GM19238 (cell line): ENCODE data around the gene NT5C3B.

Experiments used
- DNase-seq: peaks from one replicate; pipeline ENCODE4 v3.0.0; 2011; ENCODE audit warnings: low spot score; ENCODE audit not compliant: insufficient read length

NT5C3B gene

DNA sequence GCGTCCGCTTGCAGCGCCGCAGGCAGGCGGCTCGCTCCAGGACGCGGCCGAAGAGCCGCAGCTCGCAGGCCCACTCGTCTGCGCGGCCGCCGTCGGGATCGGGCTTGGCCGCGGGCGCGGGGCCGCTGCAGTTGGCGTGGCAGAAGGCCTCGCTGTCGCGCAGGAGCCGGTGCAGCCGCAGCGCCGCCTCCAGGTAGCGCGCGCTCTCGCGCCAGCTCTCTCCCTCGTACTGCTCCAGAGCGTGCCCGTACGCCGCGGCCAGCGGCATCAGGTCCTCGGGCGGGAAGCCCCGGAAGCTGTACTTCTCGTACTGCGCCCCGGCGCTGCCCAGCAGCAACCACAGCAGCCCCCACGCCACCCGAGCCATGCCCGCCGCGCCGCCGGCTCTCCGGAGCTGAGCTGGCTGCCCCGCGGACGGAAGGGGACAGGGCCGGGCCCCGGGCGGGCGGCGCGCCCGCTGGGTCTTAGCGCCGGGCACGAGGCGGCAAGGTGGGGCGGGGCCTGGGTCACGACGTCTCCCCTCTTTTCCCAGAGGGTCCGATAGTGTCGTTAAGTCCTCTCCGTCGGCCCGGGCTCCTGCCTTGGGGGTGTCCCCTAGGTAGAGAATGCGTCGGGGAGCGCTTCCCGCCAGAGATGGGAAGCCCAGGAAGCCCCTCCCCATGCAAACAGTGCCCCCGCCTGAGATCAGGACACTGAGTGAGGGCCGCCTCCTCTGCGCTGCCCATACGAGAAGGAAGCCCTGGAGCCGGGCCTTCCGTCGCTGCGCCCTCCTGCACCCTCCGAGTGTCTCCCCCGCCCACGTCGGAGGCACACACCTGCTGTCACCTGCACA is 24.3 kb downstream of the NT5C3B start, which contains the start of gene P3H4:
TSS of gene P3H4 (minus strand) at position 401 of the 832 bp plus-strand sequence. CDS start at position 367, 34 bp downstream.
- DNase-seq: peak; percentile 77

DNA sequence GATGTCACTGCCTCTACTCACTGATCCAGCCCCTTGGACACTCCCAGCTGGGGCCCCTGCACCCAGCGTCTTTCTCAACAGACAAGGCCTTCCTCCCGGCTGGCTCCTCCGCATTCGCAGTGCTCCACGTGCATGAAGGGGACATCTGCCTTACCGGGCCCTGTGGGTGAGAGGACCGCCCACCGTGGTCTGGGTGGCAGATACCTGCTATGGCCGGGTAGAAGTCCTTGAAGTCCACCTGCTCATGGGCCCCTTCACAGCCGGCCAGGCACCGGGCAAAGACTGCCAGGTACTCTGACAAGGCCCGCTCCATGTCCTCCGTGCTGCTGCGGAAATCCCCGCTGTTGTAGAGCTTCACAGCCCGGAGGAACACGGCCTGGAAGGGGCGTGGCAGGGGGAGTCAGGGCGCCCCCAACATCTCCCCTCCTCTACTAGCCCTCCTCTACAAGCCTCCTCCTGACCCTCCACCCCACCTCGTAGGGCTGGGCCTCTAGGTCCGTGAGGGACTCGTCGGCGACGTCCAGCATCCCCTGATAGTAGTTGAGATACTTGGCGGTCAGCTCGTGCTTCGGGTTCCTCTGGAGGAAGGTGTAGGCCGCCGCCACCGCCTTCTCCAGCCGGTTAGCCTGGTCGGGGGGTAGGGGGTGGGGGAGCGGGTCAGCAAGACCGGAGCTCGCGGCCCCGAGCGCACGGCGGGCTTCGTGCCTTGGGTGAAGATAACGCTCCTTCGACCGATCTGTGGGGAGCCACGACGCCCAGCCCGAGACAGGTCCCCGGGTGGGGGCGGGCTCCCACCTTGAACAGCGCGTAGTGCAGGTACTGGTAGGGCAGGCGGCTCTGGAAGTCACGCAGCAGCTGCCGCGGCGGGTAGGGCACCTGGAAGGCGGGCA is 25.1 kb downstream of the NT5C3B start:
- no peak for DNase-seq

DNA sequence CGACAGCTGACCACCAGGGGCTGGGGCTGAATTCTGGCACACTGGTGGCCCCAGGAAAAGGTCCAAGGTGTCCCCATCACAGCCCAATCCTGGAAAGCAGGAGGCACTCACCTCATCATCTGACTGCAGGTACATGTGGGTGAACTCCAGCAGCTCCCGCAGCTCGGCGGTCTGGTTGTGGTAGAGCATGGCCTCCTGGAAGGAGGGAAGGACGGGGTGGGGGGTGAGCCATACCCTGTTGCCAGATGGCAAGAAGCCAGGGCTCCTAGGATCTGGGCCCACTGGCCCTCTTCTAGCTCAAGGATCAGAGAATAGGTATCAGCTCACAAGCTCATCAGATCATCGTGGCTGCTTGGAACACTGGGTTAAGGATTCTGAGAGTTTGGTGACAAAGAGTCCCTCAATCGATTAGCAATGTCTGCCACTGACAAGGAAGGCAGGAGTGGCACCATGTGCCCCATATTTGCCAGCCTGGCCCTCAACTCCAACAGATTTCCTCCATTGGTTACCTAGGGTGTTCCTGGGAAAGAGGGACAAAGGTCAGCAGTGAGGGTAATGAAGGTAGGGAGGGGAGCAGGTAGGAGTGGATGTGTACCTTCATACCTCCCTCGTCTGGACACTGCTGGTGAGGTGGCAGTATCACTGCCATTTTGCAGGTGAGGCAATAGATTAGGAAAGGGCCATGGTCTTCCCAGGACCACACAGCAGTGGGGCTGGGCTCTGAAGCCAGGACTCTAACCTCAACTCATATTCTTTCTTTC is 29.2 kb downstream of the NT5C3B start:
- no peak for DNase-seq

DNA sequence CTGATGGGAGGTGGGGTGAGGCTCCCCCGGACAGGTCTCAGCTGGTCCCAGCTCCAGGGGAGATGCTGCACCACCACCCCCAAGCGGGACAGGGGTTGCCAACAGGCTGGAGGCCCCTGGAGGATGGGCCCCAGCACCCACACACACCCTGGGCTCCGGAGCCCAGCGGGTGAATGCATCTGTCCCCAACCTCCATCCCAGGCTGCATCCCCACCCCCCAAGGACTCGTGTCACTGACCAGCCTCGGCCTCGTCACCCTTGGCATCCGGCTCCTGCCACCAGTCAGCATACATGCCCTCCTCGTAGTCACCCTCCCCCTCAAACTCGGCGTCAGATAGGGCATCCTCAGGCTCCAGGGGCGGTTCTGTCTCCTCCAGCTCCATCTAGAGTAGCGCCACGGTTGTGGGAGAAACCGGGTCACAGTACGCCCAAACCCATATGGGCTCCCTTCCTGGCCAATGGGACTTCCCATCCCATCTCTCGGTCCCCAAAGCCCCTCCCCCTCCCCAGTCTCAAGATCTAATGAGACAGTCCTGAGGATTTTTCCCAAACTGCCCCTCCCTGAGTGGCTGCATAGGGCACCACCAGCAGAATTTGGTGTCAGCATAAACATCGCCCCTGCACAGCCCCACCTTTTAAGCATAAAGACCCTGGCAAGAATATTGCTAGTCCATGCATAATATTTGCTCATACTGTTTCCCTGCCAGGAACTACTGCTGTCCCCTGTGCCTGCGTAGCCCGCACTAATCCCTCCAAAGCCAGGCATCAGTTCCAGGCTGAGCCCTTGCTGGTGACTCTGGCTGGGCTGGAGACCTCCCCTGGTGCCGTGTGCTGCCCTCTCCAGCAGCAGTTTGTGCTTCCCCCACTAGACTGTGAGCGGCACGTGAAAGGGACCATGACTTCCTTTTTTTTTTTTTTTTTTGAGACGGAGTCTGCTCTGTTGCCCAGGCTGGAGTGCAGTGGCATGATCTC is 32.7 kb downstream of the NT5C3B start:
- no peak for DNase-seq

DNA sequence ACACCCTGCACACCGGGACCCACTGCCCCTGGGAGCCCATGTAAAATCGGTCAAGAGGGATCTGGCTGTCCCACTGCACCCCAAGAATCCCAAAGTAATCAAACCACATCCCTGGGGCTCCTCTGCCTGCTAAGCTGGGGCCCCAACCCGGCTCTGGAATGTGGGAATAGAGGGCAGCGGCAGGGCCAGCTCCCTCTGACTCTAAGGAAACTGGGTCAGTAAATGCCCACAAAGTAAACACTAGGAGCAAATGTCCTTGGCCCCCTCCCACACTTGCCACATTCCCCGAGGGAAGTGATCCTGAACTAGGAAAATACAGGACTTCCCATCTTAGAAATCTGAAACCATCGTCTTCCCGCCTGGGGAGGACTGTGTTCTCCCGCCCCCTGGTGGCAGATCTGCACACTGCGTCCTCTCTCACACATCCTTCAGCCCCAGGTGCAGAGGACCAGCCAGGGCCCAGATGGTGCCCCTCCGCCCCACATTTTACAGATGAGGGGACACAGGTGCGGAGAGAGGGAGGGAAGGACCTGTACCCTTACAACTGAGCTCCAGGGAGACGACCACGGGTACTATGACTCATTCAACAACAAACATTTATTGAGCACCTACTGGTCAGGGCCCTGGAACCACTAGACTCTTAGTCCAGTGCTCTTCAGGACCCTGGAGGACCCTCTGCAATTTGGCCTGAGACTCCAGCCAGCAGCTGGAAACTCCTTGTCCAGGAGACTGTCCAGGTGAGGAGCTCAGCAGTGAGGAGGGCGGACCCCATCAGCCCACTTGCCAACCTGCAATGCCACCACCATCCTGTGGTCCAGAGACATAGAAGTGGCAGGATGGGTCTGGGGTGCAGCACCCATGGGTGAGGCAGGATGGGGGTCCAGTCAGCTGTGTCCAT is 34.4 kb downstream of the NT5C3B start:
- peak; percentile 75 for DNase-seq

DNA sequence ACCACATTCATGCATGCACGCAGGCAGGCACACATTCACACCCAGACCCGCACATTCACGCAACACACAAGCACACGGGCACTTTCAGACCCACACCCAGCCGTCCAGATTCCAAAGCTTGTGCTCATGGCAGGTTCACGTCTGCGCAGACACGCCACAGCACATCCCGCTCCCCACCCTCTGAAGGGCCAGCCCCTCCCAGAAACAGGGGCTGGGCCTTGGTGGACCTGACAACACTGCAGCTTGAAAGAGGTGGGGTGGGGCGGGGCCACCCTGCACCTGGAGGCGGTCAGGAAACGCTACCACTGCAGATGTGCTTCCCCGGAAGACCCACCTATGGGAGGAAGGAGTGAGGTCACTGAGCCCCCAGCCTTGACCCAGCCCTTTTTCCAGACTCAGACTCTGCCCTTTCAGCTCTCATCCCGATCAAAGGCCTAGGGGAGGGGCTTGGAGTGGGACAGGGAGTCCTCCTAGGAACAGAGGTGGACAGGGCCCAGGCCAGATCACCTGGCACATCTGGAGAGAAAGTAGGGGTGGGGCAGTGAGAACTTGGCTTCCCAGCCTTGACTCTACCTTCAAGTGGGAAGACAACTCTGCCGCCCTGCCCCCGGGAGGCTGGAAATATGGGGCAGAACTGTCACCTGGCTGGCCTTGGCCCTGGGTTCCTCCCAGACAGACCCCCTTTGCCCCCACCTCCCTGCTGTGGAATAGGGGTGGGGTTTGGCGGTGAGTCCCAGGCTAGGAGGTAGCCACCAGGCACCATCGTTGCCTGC is 35.2 kb downstream of the NT5C3B start:
- DNase-seq: no peak

DNA sequence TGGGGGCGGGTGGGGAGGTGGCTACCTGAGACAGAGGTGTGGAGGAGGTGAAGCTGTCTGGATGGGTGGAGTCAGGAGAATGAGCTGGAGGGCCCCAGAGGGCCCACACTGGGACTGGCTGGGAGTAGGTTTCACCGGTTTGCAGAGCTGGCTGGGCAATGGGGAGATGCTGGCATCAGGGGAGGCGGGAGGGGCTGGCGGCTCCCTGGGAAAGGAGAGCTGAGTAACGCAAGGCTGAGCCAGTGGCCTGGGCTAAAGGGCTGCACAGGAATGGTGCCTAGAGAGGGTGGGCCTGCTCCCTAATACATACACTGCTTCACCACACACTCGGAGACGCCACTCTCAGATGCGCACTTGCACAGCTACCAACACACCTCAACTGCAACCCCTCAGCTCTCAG is 36.7 kb downstream of the NT5C3B start:
- no peak for DNase-seq

DNA sequence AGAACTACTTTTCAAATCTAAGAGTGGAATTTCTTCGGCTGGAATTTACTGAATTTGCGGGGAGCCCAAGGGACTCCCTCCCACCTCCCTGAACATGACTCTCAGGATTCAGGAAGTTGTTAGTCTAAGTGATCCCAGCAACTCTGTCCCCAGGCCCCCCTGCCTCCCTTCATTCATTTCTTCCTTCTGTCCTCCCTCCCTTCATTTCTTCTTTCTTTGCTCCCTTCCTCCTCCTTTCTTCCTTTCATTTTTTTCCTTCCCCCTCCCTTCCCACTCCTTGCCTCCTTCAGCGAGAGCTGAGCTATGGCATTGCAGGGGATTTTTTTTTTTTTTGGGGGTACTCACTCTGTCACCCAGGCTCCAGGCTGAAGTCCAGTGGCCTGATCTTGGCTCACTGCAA is 38.7 kb downstream of the NT5C3B start:
- DNase-seq: no peak

DNA sequence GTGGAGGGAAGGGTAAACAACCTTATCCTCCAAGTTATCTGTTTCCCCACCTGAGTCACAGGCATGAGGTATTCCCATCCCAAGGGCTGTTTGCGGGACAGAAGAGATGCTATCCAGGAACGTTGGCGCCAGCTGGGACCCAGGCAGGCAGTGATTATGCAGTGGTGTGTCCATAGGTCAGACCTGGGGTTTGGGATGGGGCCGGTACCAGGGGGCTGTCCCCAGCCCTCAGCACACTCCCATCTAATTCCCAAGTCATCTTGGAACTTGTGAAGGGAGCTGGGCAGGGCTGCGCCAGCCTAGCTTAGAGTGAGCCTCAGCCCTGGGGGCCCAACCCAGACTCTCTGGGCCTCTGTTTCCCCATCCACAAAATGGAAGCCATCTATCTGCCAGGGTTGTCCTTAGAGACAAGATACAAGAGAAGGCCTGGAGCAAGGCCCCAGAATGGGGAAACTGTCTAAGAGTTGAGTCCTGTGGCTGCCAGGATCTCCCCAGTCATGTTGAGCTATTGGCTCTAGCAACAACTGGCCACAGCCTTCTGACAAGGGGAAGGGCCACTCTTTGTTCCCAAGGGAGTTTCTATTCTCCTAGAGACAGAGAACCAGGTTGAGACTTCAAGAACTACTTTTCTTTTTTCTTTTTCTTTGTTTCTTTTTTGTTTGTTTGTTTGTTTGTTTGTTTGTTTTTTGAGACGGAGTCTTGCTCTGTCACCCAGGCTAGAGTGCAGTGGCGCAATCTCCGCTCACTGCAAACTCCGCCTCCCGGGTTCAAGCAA is 39.7 kb downstream of the NT5C3B start:
- DNase-seq: no peak

DNA sequence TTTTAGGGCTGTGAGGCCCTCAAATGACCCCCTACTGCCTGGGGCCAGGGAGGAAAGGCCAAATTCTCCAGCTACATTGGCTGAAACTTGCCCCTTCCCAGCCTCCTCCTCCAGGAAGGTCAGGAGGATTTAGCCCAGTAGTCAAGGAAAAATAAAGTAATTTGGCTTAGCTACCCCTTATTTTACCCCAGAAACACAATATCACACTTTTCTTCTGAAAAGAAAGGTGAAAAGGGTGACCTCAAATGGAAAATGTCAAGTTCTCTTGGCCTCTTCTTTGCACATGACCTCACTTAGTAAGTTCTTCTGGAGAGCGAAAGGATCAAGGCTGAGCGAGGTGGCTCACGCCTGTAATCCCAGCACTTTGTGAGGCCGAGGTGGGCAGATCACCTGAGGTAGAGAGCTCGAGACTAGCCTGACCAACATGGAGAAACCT is 41.5 kb downstream of the NT5C3B start:
- no peak for DNase-seq

DNA sequence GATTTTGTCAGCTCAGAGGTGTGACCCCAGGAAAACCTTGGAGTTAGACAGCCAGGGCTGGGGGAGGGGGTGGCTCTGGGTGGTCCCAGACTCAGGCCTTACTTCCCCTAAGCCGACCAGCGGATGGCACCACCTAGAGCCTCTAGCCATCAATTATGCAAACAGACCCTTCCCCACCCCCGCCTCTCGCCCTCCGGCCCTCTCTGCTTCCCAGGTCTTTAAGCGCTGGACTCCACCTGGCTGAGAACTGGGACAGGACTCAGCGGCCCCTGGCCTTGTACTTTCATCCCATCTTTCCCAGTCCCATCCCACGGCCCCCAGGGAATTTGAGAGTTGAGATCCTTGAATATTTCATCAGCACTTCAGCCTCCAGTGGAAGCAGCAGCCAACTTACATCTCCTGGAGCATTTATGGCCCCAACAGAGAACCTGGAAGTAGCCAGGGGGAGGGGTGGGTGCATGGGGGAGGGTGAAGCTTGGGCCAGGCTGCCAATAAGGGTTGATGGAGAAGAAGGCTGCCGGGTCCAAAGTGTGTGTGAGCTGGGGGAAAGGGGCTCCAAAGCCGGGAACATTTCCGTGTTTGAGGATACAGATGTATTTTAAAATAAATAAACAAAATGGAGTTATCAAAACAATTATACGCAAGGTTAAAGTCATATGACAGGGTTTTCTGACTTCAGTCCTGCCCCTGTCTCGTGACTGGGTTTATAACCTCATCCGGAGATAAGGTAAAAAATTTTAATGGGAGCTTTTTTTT is 42.1 kb downstream of the NT5C3B start:
- DNase-seq: no peak

DNA sequence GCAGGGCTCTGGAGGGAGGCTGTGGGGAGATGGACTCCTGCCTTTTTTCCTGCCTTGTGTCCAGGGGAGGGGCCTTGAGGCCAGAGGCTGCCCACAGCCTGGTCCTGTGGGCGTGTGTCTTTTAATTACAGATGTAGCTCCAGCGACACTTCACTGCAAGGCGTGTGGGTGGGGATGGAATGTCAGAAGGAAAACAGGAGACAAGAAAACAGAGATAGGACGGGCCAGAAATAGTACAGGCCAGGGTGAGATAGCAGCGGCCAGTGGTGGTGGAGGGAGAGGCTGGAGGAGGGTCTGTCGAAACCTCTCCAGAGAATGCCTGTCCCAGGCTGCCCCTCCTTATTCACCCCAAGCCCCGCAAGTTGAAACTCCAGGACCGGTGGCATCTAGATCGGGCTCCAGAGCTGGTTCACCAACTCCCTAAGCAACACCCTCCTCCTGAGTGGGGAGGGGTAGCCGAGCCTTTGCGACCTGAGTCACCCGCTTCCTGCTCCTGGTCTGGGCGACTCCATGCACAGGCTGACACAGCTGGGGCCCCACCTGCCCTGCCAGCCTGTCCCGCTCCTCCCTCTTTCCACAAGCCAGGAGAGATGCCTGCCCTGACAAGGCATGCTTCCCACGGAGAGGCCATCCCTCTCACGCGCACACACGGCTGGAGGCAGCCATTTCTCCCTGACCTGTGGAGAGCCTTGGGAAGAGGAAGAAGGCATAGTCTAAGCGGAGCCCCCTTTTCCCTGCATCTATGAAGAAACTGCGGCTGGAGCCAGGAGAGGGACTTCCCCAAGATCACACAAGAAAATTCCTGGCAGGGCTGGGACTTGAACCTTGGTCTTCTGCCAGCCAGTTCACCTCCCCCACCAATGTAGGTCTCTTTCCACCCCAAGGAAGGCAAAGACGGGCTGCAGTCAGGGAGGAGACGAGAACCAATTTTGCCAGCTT is 42.9 kb downstream of the NT5C3B start:
- no peak for DNase-seq

DNA sequence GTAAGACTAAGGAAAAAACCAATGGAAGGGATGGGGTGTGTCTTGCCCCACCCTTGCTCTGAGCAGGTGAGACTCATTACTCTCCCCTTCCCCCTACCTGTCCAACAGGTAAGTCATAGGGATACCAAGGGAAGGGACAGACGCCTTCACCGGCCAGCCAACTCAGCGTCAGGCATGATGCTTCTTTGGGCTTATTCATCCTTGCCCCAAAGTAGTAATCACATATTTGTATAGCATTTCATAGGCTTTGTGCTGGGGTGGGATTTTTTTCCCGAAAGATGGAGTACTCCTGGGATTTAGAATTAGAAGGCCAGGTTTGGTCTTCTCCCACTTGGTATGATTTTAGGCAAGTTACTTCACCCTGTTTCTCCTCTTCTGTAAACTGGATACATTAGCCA is 49.0 kb downstream of the NT5C3B start:
- DNase-seq: no peak

DNA sequence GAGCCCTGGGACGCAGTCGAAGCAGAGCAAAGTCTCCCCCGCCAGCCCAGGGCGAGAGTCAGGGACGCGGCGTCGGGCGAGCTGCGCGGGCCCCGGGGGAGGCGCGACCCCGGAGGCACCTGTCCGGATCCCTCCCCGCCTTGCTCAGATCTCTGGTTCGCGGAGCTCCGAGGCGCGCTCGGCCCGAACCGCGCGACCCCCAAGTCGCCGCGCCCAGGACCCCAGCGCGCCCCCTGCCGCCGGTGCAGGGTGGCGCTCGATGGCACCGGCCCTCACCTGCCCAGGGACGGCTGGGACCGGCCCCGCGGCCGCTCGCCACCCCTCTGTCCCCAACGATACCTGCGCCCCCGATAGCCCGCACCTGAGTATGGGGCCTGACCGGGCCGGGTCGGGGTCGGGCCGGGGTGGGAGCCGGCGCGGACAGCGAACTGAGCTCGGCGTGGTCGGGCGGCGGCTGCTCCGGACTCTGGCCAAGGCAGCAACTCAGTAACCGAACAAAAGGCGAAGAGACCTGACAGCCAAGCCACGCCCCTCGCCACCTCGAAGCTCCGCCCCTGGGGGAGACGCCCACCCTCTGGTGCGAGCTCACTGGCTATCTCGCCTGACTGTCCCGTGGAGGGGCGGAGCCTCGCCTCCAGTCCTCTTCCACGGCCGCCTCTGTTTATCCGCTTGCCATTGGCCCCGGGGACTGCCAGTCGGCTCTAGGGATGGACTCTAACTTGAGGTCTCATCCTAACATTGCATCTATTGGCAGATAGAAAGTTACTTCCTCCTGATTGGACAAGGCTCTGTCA is 49.6 kb downstream of the NT5C3B start, which contains the start of gene JUP:
TSS of gene JUP (minus strand) at position 485 of the 794 bp plus-strand sequence. CDS start 14,857 bp downstream, outside the sequence.
- DNase-seq: peak; percentile 94

DNA sequence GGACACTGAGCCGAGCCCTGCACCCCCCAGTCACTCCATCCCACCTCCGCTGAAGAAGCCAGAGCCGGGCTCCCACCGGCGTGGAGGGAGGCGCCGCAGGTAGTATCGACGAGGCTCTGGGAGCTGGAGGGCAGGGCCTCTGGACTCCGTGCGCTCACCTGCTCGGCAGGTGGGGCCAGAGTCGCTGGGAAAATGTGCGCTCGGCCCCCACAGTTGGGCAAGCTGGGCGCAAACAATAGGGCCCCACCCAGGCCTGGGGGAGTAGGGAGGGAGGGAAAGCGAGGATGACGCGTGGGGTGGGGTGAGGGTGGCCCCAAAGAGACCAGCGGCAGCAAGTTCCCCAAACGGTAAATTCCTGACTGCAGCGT is 50.2 kb downstream of the NT5C3B start:
- DNase-seq: no peak
